Measurements from ENCODE around the gene STX2.
"Not testable (repeated sequence)": the region's sequence is repeated elsewhere in the genome, so short reads cannot be mapped to it uniquely, and the experiment has no call there.

The STX2 gene

DNA sequence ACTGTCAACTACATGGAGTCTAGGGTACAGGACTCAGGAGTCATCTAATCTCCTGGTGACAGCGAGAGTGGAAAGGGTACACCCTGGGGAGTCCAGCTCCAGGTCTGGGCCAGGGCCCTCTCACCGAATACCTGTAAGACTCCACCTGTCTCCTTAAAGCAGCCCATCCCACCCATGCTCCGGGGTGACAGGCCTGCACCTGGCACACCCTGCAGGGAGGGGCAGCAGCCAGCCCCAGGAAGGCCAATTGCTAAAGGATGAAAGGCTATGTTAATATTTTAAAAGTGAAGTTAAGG is 45.5 kb downstream of the STX2 start:
- DNase-seq (no peak), ATAC-seq (replicated peaks) (no peak)
- no peaks in the 10 kb centered on the region for H3K9me3 Mint-ChIP-seq
- no peaks in the 10 kb centered on the region for H3K27me3 Mint-ChIP-seq
- H3K4me1 Mint-ChIP-seq (ENCODE audit: low read depth in 2 of 2) = peaks cover 12 to 13% of the 10 kb centered on the region in 2 donors
- no peak overlapping the region for H3K4me3 Mint-ChIP-seq
- H3K36me3 Mint-ChIP-seq (ENCODE audit: insufficient read depth) = peaks cover 42% of the 10 kb centered on the region
- peak overlapping the region in 1 of 2 donors; percentile 80 for H3K27ac Mint-ChIP-seq

DNA sequence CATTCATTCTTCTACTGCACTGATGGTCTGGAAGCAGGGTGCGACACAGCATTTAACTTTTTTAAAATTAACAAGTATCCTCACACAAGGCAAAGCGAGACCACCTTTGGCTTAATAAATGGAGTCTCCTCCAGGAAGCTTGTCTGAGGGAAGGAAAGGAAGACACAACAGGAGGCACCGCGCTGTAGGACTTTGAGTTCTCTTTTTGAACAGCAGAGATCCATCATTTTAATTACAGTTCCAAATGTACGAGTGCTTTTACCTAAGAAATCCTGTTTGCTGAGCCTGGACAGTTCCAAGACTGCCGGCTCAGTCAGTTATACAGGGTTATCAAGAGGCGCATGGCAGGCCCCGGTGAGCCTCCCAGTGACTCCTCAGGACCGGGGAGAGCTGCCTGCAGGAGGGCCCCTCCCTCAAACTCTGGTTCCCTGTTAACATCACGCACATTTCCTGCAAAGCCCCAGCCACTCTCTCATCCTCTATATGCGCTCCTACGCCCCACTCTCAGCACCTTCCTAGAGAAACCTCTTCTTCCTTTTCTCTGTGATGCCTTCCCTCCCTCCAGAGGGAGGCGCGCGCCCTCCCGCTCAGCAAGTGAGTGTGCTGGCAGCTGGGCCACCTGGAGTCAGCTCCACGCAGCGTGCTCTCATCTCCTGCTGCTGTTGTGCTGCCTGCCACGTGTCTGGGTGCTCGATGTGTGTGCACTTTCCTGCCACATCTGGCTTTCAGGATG is 46.1 kb downstream of the STX2 start:
- Mint-ChIP-seq H3K36me3 (ENCODE audit: insufficient read depth) (peaks cover 42% of the 10 kb centered on the region), H3K27ac (peak overlapping the region in 1 of 2 donors; percentile 80), H3K4me3 (no peak overlapping the region), H3K27me3 (no peaks in the 10 kb centered on the region), H3K4me1 (ENCODE audit: low read depth in 2 of 2) (peaks cover 12 to 13% of the 10 kb centered on the region in 2 donors), H3K9me3 (no peaks in the 10 kb centered on the region)
- DNase-seq (no peak), ATAC-seq (replicated peaks) (no peak)

DNA sequence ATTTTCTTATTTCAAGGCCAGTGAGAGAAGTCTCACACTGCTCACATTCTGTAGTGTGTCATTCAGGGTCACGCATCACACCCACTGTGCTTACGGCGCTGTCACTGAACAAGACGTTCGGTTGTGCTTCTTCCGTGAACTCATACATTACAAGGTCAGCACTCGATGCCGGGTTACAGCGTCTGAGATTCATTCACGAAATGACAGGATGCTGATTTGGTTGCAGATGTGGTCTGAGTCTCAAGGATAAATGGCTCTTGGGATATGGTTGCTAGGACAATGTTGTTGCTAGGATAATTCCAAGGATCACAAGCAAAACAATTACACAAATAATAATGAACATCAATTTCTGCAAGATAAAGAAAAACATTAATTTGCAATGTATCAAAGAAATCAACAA is 47.4 kb downstream of the STX2 start:
- no peaks in the 10 kb centered on the region for H3K27me3 Mint-ChIP-seq
- H3K9me3 Mint-ChIP-seq = no peaks in the 10 kb centered on the region
- H3K4me1 Mint-ChIP-seq (ENCODE audit: low read depth in 2 of 2) = peaks cover 2 to 5% of the 10 kb centered on the region in 2 donors
- H3K27ac Mint-ChIP-seq = no peak overlapping the region
- ATAC-seq (replicated peaks) = no peak
- H3K36me3 Mint-ChIP-seq (ENCODE audit: insufficient read depth) = peaks cover 37% of the 10 kb centered on the region
- DNase-seq = no peak
- no peak overlapping the region for H3K4me3 Mint-ChIP-seq

DNA sequence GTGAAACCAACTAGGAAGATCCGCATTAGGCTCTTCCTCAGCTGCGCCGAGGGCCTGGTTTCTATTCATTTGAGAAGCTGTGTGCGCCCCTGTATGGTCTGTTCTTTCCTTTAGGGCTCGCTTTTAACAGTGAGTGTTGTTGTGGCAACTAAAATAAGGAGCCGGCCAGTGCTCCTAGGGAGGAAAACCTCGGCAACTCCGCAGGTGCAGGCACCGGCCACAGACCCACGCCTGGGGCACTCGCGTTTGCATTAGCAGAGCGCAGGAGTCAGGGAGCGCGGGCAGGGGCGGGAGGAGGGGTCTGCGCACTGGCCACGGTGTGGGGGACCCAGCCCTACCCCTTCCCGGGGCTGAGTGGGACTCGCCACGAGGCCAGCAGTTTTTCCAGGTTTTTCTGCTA is 50.5 kb downstream of the STX2 start:
- Mint-ChIP-seq H3K4me3 (no peak overlapping the region), H3K27me3 (no peaks in the 10 kb centered on the region), H3K9me3 (peaks cover 0 to 2% of the 10 kb centered on the region in 2 donors), H3K4me1 (ENCODE audit: low read depth in 2 of 2) (peaks cover 0 to 3% of the 10 kb centered on the region in 2 donors), H3K27ac (no peak overlapping the region), H3K36me3 (ENCODE audit: insufficient read depth) (peaks cover 41% of the 10 kb centered on the region)
- no peak for DNase-seq
- no peak for ATAC-seq (replicated peaks)

DNA sequence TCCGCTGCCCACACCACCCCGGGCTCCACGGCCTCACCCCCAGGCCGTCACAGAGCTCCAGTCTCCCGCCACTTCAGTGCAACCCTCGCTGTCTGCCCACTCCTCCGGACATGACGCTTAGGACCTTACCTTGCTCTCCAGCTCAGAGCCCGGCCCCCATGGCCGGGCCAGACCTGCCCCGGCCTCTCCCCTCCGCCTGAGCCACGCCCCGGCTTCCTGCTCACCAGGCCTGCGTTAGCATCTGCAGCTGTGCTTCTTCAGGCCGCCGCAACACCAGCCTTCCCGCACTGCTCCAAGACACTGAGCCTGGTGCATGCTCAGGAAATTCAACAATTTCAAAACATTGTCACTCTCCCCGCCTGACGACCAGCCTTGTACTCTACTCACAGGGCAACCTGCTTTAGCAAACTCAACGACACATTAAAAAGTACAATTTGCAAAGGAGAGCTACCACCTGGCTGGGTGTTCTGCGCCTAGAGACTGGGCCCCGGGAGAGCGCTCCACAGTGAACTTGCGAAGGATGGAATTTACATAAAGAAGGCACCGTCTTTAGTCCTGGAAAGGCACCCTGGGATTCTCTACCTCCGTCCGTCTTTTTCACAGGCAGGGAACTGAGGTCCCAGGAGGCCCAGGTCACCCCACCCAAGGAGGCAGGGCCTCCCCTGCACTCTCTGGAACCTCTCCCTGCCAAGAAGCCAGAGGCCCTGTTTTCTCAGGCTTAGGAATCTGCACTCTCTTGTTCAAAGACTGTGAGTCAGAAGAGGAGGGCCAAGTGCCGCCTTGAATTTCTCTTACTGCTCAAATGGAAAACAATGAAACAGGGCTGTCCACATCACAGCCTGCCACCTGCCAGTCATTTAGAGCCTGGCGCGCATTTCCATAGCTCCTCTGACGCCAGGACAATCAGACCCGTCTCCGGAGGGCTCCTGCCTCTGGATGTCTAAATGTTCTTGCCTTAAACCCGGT is 51.3 kb downstream of the STX2 start:
- Mint-ChIP-seq H3K4me3 (no peak overlapping the region), H3K9me3 (peaks cover 0 to 2% of the 10 kb centered on the region in 2 donors), H3K4me1 (ENCODE audit: low read depth in 2 of 2) (no peaks in the 10 kb centered on the region), H3K27me3 (no peaks in the 10 kb centered on the region), H3K27ac (no peak overlapping the region), H3K36me3 (ENCODE audit: insufficient read depth) (peaks cover 37% of the 10 kb centered on the region)
- ATAC-seq (replicated peaks) (no peak), DNase-seq (no peak)

DNA sequence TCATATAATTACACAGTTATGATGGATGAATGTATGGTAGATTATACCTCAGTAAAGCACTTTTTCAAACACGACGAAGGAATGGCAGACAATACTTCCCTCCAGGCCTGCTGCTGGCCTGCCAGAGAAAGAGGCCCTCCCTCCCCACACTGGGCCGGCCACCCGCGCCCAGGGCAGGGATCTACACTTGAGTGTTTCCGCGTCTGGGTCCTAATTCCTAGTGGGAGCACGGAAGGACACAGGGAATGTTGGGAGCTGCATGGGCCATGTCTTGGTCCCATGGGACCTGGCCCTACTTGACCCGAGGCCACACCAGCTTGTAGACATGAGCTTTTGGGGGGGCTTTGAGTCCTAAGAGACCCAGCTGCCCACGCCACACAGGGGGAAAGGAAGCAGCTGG is 52.0 kb downstream of the STX2 start:
- Mint-ChIP-seq H3K4me1 (ENCODE audit: low read depth in 2 of 2) (no peaks in the 10 kb centered on the region), H3K27me3 (no peaks in the 10 kb centered on the region), H3K27ac (no peak overlapping the region), H3K9me3 (peaks cover 0 to 2% of the 10 kb centered on the region in 2 donors), H3K4me3 (no peak overlapping the region), H3K36me3 (ENCODE audit: insufficient read depth) (peaks cover 30% of the 10 kb centered on the region)
- ATAC-seq (replicated peaks) (no peak), DNase-seq (no peak)

DNA sequence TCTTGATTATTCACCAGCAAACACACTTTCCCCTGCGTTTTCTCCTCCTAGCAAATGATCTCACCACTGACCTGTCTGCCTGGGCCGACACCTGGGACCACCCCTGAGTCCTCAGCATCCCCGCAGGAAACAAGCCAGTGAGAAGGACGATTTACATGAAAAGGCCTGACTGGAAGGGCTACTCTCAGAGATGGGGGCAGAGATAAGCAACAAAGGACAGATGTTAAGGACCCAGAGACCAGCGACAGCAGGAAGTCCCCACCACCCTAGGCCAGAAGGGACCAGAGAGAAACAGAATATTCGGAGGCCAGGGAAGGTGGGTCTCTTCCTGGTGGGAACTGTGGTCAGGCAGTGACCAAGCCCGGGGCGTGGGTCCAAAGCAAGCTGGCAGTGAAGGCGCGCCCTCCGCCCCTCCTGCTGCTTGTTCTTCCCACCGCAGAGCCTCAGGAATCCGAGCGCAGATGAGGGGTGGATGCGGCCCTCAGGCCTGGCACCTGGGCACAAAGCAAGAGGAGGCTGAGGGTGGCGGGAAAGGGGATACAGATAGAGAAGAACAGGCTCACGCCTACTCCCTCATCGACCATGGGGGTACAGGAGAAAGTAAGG is 55.8 kb downstream of the STX2 start:
- H3K27me3 Mint-ChIP-seq = peaks cover 0 to under 1% of the 10 kb centered on the region in 2 donors
- H3K4me1 Mint-ChIP-seq (ENCODE audit: low read depth in 2 of 2) = no peaks in the 10 kb centered on the region
- peaks cover 0 to 2% of the 10 kb centered on the region in 2 donors for H3K9me3 Mint-ChIP-seq
- DNase-seq (no peak), ATAC-seq (replicated peaks) (no peak)
- H3K36me3 Mint-ChIP-seq (ENCODE audit: insufficient read depth) = peaks cover 11% of the 10 kb centered on the region
- H3K27ac Mint-ChIP-seq = no peak overlapping the region
- H3K4me3 Mint-ChIP-seq = no peak overlapping the region

DNA sequence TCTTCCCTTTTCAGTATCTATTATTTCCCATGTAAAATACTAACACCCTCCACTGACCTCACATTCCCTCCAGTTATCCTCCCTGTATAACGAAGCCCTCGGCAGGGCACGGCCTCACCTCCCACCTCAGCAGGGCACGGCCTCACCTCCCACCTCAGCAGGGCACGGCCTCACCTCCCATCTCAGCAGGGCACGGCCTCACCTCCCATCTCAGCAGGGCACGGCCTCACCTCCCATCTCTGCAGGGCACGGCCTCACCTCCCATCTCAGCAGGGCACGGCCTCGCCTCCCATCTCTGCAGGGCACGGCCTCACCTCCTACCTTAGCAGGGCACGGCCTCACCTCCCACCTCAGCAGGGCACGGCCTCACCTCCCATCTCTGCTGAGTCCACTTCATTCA is 56.8 kb downstream of the STX2 start:
- H3K4me1 Mint-ChIP-seq (ENCODE audit: low read depth in 2 of 2); H3K9me3 Mint-ChIP-seq; DNase-seq; ATAC-seq (replicated peaks); H3K27ac Mint-ChIP-seq; H3K4me3 Mint-ChIP-seq: not testable (repeated sequence)
- peaks cover 14% of the 10 kb centered on the region for H3K36me3 Mint-ChIP-seq (ENCODE audit: insufficient read depth)
- peaks cover 7 to 11% of the 10 kb centered on the region in 2 donors for H3K27me3 Mint-ChIP-seq

DNA sequence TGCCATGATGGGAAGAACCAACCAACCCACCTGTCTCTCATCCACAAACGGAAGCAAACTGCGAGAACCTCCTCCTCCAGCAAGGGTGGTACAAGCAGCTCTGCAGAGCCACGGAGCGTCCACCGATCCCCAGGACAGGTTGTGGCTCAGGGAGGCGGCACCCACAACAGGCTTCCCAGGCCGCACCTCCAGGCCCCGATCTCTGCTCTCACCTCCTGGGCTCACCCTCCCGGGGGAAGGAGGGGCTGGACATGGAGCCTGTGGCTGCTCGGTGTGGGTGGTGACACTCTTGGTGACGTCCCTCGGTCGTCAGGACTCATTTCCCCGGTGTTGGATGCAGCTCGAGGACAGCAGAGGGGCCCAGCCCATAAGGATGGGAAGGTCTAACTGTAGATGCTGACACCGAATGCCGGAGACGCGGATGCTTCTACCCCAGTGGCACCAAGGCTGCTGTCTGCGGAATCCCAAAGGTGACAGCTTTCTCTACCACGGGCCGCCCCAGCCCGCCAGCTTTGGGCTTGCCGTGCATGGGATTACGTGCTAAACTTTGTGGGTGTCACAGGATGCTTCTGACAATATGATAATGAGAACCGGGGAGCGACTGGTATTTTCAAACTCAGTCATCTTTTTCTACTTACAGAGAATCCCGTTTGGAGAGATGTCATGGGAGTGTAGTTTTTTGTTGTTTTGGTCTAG is 58.0 kb downstream of the STX2 start:
- Mint-ChIP-seq H3K27me3 (peaks cover 8 to 11% of the 10 kb centered on the region in 2 donors), H3K4me1 (ENCODE audit: low read depth in 2 of 2) (peaks cover 4 to 5% of the 10 kb centered on the region in 2 donors), H3K4me3 (no peak overlapping the region), H3K27ac (no peak overlapping the region), H3K36me3 (ENCODE audit: insufficient read depth) (peaks cover 8% of the 10 kb centered on the region), H3K9me3 (peaks cover 0 to 2% of the 10 kb centered on the region in 2 donors)
- DNase-seq (no peak), ATAC-seq (replicated peaks) (no peak)

DNA sequence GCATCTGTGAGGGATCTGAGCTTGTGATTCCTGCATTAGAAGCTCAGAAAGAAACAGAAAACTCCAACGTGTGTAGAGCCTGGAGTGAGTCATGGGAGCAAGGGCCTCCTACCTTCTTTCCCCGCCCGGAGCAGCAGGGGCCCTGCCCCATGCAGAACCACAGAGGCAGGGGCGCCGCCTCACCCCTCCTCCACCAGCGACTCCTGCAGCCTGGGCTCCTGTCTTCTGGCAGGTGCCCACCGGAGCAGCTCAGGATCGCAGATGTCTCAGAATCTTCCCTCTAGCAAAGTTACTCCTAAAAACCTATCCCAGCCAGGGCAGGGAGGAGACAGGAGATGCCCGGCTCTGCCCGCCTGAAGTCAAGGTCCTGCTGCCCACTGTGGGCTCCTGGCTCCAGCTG is 58.7 kb downstream of the STX2 start:
- DNase-seq (no peak), ATAC-seq (replicated peaks) (no peak)
- H3K4me3 Mint-ChIP-seq = no peak overlapping the region
- H3K27ac Mint-ChIP-seq = no peak overlapping the region
- peaks cover 11 to 15% of the 10 kb centered on the region in 2 donors for H3K27me3 Mint-ChIP-seq
- peaks cover 6 to 10% of the 10 kb centered on the region in 2 donors for H3K4me1 Mint-ChIP-seq (ENCODE audit: low read depth in 2 of 2)
- peaks cover 8% of the 10 kb centered on the region for H3K36me3 Mint-ChIP-seq (ENCODE audit: insufficient read depth)
- peaks cover 0 to 2% of the 10 kb centered on the region in 2 donors for H3K9me3 Mint-ChIP-seq

DNA sequence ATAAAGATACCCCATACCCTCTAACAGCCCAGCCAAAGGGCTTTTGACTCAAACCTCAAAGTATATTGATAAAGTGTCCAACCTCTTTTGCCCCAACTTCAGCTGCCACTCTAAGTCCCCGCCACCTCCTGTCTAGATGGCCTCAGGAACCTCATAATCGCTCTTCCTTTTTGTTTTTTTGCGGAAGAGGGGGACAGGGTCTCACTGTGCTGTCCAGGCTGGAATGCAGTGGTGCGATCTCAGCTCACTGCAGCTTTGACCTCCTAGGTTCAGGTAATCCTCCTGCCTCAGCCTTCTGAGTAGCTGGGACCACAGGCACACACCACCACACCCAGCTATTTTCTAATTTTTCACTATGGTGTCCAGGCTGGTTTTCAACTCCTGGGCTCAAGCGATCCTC is 60.3 kb downstream of the STX2 start:
- peaks cover 3% of the 10 kb centered on the region for H3K36me3 Mint-ChIP-seq (ENCODE audit: insufficient read depth)
- no peak for DNase-seq
- ATAC-seq (replicated peaks) = no peak
- H3K27me3 Mint-ChIP-seq = peaks cover 11 to 15% of the 10 kb centered on the region in 2 donors
- no peak overlapping the region for H3K4me3 Mint-ChIP-seq
- H3K9me3 Mint-ChIP-seq = no peaks in the 10 kb centered on the region
- no peak overlapping the region for H3K27ac Mint-ChIP-seq
- peaks cover 6 to 10% of the 10 kb centered on the region in 2 donors for H3K4me1 Mint-ChIP-seq (ENCODE audit: low read depth in 2 of 2)

DNA sequence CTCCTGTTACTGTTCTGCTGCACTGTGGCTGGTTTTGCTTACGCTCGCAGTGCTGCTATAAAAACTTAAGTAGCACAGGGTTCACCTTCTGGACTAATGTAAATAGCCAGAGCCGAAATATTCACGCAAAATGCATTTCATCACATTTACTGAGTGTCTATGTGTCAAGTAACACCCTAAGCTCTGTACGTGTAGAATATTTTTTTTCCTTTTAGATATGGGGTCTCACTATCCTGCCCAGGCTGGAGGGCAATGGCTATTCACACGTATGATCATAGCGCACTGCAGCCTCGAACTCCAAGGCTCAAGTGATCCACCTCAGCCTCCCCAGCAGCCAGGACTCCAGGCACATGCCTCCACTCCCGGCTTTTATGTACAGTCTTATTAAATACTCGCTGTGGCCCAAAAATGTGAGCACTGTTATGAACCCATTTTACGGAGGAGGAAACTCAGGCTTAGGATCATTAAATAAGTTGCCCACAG is 62.2 kb downstream of the STX2 start:
- no peak for ATAC-seq (replicated peaks)
- Mint-ChIP-seq H3K36me3 (ENCODE audit: insufficient read depth) (peaks cover 3% of the 10 kb centered on the region), H3K27me3 (peaks cover 14 to 15% of the 10 kb centered on the region in 2 donors), H3K9me3 (no peaks in the 10 kb centered on the region), H3K4me3 (peak overlapping the region; percentile 76), H3K27ac (no peak overlapping the region), H3K4me1 (ENCODE audit: low read depth in 2 of 2) (peaks cover 6 to 10% of the 10 kb centered on the region in 2 donors)
- DNase-seq = no peak

All from effector memory CD8-positive, alpha-beta T cell (primary cell).